SKM-1 (cell line): ENCODE results near the gene NAA20.

ENCODE experiments used
- DNase-seq: peaks from one replicate; lab custom pipeline; 2025; ENCODE audit not compliant: unreplicated experiment; lab: John Stamatoyannopoulos, UW

Gene NAA20

DNA sequence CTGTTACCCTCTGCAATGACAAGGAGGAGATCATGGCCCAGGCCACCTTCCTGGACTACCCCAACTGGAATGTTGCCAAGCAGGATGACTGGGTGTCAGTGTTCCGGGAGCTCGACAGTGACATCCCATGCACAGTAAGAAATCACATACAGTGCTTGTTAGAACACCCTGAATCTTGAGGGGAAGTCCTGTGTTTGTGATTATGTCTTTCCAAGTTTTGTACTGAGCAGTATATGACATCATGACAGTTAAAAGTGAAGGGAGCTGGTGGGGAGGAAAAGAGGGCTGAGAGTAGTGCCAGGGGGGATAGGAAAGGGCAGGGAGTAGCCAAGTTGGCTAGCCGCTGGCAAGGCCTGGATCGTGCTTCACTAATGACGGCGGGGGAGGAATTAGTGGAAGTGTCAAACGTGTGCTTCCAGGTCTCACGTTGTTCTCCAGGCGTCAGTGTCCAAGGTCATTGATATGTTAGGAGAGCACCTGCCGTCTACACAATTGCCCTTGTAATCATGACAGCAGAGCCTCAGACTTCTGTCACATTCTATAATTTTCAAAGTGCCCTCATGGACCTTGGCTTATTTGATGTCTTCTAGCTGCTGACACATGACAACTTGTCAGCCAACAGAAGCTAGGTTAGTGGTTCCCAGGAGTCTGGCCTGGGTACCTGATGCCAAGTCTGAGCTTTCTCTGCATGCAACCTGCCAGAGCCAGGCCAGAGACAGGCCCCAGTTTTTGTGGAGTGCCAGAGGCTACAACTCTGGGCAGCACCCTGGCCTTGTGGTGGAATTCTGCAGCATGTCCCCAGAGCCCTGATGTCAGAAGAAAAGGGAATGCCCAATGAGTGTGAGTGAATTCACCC lies 53.9 kb downstream of the NAA20 start:
- no peak for DNase-seq

DNA sequence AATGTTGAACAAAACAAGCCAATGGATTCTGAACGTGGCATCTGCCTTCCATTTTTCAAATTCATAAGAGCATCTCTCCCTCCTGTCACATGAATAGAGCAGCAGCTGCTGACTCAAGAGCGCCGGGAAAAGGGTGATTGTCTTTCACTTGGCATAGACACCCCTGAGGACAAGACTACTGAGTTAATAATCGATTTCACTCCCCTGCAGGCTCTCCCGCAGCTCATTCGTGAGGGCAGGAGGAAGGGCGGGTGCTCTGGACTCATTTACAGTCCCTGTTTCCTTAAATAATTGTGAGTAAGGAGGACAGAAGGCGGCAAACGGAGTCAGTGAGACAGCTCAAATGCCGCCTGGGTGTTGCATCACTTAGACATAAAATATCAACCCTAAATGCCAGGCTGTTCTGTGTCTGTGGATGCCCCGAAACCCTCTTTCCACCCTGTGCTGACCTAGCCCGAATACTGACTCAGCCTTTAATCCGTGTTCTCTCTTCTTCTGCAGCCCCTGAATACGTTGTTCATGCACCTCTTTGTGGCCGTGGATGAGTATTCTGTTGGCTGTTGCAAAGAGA lies 56.7 kb downstream of the NAA20 start:
- DNase-seq, result no peak

DNA sequence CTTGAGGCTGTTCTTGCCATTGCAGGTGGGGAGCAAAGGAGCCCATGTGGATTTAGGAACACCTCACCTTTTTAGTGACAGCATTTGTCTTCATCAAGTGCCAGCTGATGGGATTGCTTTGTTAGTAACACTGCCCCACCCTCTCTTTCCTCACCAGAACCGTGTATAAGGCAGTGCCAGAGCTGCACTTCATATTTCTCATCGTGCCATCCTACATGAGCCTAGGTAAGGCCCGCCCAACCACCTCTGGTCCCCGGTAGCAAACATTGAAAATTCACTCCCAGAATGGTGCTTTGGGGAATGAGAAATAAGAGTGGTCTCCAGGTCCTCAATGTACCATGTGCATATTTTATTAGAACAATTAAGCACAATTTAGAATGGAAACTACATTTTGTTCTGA lies 57.9 kb downstream of the NAA20 start:
- no peak for DNase-seq

DNA sequence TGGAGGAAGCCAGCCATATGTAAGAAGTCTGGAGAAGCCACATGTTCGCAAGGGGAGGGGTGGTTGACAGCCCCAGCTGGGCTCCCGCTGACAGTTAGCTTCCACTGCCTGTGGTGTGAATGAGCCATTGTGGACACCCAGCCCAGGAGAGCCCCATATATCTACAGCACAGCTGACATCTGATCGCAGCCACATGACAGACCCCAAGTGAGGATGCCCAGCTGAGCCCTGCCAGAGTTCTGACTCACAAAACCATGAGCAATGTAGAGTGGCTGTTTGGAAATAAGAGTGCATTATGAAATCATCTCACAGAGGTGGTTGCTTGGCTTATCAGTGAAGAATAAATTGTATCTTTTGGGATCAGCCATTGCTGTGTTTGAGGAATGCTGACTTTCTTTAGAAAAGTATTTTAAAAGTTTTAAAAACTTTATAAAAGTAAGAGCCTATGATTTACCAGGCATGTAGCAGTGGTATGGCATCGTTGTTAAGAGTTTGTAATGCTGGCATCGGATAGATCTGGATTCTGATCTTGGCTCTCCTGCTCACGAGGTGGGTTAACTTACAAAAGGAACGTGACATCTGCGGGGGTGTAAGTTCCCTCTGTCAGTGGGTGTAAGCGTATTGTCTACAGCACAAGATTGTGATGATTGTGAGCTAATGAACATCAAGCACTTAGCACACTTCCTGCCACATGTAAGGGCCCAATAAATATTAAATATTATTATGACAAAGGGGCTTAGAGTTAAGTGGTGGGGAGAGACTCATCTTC lies 59.3 kb downstream of the NAA20 start:
- DNase-seq, result no peak

DNA sequence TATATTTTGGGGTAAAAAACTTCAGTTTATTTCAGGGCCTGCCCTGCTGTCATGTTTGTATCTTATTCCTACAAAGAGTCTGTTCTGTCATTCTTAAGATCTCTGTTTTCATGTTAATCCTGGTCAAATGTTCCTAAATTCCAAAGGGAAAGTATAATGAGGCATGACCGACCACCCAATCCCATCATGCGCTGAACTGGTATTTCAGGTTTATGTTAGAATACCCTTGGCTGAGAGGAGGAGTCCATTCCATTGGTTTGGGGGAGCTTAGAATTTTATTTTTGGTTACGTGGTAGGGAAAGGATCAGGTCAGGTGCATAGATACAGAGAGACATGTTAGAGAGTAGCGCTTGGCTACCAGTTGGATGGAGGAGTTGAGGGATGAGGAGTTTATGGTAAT lies 60.9 kb downstream of the NAA20 start:
- no peak for DNase-seq

DNA sequence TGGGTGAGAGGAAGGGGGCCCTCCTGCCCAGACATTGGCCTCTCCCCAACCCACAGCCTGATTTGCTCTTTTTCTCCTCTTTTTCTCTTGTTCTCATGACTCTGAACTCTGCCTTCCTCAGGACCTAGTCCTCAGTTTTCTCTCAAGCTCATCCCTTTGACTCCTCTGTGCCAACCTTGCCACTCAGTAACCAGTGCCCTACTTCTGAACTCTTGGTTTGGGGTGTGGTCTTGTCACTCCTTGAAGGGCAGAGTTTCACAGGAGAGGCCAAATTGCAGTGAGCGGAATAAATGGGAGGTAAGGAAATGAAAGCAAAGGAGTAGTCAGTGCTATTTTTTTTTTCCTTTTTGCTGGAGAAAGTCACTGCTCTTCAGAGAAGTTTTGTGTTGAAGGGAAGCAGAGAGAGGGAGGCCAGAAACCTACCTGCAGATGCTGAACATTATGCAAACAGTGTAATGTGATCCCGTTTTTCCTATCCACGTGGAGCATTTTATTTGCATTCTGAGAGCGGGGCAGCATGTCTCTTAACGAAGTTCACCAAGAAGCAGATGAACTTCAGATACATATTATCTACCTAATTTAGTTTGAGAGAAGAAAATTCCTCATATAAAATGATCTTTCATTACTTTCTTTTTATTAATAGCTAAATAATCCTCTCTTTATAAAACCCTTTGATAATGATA lies 62.1 kb downstream of the NAA20 start:
- DNase-seq, result no peak
